Measurements from ENCODE around the gene VSIG10L.

Gene VSIG10L

DNA sequence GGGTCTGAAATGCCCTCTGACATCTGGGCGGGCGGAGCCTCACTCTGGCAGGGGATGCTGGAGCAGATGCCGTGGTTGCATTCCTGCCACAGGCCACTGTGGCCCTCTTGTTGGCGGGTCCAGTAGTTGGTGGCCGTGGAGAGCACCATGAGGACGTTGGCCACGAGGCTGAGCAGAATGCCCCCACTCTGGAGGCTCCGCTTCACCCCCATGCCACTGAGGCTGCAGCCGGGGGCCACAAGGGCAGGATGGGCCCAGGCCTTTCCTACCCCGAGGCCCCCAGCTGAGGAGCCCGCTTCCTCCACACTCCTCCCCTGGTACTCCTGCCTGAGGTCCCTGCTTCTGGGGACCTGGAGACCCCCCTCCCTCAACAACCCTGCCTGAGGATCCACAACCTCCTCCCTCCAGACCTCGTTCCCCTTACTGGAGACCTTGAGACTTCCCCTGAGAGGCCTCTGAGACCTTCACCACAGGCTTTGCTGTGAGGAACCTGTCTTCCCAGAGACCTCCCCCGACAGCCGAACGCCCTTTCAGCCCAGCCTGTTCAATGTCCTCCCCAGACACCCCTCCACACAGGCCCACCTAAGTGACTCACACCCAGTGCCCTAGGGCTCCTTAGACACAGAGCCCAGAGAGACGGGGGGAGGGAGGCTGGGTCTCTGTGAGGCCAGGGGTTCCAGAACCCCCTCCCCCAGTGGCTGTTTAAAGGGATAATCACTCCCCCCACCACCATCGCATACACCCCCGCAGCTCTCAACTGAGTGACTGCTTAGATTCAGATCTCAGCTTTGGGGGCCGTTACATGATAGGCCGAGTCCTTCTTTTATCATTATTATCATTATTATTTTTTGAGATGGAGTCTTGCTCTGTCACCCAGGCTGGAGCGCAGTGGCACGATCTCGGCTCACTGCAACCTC, 26.7 kb upstream of the VSIG10L start, which contains the start of gene CLDND2:
TSS of gene CLDND2 (minus strand) at position 638 of the 917 bp plus-strand sequence. CDS start at position 212, 426 bp downstream.
- no peaks in the 10 kb centered on the region for H3K9me3 Mint-ChIP-seq
- H3K36me3 Mint-ChIP-seq: peaks cover 92% of the 10 kb centered on the region
- peak within 1 kb of the TSS; percentile 92 for H3K4me3 Mint-ChIP-seq
- DNase-seq (ENCODE audit: low spot score in 2 of 2): peak; percentile 41 to 79
- peak; percentile 1 for ATAC-seq
- H3K27ac Mint-ChIP-seq: peak within 1 kb of the TSS; percentile 96
- H3K4me1 Mint-ChIP-seq: peaks cover 66% of the 10 kb centered on the region

DNA sequence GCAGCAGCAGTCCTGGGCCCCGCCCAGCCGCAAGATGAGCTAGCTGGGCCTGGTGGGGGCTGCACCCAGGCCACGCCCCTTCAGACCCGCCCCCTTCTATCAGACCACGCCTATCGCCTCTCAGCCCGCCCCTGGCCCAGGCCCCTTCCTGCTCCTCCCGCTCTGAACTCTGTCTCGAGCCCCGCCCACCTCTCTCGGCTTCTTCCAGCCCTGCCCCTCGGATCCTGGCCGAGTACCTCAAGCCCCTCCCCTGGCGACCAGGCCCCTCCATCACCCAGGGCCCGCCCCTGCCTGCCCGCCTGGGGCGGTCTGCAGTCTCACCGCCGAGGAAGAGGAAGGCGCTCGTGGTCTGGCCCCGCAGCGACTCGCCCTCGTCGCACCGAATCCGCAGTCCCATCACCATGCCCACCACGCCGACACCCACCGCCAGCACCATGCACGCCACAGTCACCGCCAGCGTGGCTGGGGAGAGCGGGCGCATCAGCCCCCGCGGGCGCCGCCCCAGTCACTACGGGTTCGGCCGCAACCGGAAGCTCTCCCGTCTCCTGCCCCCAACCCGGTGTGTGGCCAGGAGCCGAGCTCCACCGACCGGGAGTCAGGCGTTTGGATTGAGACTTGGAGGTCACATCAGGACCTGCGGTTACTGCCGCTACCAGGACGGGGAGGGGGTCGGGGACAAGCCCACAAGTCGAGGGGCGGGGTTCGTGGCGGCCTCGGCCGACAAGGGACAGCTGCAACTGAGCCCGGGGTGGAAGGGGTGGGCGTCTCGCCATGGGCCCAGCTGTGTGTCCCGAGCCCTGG, 25.8 kb upstream of the VSIG10L start:
- Mint-ChIP-seq H3K4me3 (peak overlapping the region; percentile 92), H3K27ac (peak overlapping the region; percentile 96), H3K9me3 (no peaks in the 10 kb centered on the region), H3K36me3 (peaks cover 95% of the 10 kb centered on the region), H3K4me1 (peaks cover 66% of the 10 kb centered on the region)
- ATAC-seq (peak; percentile 83), DNase-seq (ENCODE audit: low spot score in 2 of 2) (peak; percentile 97 to 100)

DNA sequence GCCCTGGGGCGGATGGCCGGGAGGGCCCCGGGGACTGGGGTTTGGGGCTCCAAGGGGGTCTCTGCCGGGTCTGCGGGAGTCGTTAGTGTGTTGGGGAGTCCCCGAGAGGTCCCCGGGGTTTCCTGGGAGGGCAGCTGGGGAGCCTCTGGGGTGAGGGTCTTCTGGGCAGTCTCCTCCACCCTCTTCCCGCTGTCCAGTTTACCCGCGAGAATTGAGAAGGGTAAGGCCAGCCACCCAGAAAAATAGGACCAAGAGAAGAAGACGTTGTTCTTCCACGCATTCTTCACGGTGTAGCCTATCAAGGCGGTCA, 25.3 kb upstream of the VSIG10L start:
- Mint-ChIP-seq H3K27ac (peak overlapping the region; percentile 96), H3K36me3 (peaks cover 92% of the 10 kb centered on the region), H3K9me3 (no peaks in the 10 kb centered on the region), H3K4me3 (peak overlapping the region; percentile 92), H3K4me1 (peaks cover 68% of the 10 kb centered on the region)
- peak; percentile 0 for ATAC-seq
- DNase-seq (ENCODE audit: low spot score in 2 of 2): no peak

DNA sequence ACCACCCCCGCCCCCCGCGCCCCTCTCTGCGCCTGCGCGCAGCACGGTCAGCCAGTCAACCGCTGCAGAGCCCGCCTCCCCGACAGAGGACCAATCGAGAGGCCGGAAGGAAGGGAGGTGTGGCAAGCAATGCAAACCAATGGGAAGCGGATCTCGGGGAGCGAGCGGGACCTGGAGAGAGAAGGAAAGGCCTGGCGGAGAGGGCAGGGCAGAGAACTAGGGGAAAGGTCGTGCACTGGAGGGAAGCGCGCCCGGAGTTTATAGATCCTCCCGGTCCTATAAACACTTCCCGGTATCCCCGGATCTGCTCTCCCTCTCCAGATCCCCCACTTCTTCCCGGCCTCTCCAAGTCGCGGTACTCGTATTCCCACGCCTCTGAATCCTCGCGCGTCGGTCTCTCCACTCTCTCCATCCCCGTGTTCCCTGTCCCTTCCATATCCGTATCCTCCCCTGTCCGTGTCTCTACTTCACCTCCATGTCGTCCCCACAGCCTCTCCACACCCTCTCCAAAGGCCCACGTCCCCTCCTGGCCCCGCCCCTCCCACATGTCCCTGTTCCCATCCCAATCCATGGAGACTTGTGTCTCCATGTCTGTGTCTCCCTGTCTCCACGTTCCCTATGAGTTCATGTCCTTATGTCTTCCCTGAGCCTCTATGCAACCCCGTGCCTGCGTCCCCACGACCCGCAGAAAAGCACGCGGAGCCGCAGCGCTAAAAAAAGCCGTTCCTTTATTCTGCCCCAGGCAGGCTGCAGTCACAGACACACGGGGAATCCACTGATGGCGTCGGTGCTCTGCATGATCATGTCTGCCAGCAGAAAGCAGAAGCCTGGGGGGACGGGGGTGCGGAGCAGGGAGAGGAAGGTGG, 24.7 kb upstream of the VSIG10L start:
- H3K4me1 Mint-ChIP-seq: peaks cover 73% of the 10 kb centered on the region
- H3K27ac Mint-ChIP-seq: peak overlapping the region; percentile 96
- peak; percentile 78 to 96 for DNase-seq (ENCODE audit: low spot score in 2 of 2)
- peak overlapping the region; percentile 92 for H3K4me3 Mint-ChIP-seq
- no peaks in the 10 kb centered on the region for H3K9me3 Mint-ChIP-seq
- H3K36me3 Mint-ChIP-seq: peaks cover 86% of the 10 kb centered on the region
- peak; percentile 61 for ATAC-seq

DNA sequence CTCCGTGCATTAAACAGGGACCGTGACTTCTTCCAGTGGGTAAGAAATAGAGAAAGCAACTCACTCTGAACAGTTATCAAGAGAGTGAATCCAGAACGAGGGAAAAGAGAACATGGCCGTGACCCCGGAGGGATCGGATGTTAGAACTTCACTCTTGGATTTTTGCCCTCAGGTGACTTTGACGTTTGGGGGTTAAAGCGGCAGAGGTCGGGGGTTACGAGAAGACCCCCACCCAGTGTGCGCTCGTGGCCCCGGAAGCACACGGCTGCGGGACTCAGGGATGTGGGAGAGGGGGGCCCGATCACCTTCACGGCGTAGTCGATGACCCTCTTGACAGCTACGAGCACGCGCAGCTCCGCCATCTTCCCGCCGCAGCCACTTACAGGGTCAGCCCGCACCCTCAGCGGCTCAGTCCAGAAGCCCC, 24.0 kb upstream of the VSIG10L start, which contains the start of gene ETFB:
TSS of gene ETFB (minus strand) at position 424 of the 424 bp plus-strand sequence. CDS start at position 362, 62 bp downstream.
- H3K4me3 Mint-ChIP-seq: peak within 1 kb of the TSS; percentile 92
- peak within 1 kb of the TSS; percentile 96 for H3K27ac Mint-ChIP-seq
- peaks cover 85% of the 10 kb centered on the region for H3K36me3 Mint-ChIP-seq
- DNase-seq (ENCODE audit: low spot score in 2 of 2): no peak
- no peaks in the 10 kb centered on the region for H3K9me3 Mint-ChIP-seq
- ATAC-seq: no peak
- peaks cover 68% of the 10 kb centered on the region for H3K4me1 Mint-ChIP-seq

DNA sequence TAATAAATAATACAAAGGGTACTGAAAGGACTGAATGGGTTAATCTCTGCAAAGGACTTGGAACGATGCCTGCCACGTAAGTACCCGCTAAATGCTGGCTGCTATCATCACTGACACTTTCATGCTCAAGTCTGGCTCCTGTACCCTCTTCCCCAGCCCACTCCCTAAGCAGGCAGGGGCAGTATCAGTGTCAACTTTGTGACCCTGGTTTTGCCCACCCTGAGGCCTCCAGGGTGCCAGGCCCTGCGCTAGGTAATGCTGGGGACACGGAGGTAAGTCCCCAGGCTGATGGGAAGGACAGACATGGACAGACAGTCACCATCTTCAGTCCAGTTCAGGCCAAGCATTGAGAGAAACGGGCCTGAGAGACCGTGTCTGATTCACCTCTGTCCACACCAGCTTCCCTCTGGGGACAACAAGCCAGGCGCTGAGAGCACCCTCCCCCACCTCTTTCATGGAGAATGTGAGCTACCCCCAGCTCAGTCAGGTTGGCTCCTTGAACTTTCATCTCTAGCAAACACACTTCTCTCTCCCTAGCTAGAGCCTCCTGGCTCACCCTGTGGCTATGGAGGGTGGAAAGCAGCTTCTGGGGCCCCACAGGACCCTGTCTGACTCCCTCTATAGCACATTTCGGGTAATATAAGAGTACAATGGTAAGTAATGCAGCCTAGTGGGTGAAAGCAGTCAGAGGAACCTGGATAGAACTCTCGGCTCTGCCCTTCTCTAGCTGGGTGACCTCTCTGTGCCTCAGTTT, 23.4 kb upstream of the VSIG10L start:
- peak overlapping the region; percentile 96 for H3K27ac Mint-ChIP-seq
- H3K9me3 Mint-ChIP-seq: no peaks in the 10 kb centered on the region
- DNase-seq (ENCODE audit: low spot score in 2 of 2): no peak
- peaks cover 83% of the 10 kb centered on the region for H3K36me3 Mint-ChIP-seq
- peak overlapping the region; percentile 92 for H3K4me3 Mint-ChIP-seq
- peaks cover 62% of the 10 kb centered on the region for H3K4me1 Mint-ChIP-seq
- ATAC-seq: no peak

DNA sequence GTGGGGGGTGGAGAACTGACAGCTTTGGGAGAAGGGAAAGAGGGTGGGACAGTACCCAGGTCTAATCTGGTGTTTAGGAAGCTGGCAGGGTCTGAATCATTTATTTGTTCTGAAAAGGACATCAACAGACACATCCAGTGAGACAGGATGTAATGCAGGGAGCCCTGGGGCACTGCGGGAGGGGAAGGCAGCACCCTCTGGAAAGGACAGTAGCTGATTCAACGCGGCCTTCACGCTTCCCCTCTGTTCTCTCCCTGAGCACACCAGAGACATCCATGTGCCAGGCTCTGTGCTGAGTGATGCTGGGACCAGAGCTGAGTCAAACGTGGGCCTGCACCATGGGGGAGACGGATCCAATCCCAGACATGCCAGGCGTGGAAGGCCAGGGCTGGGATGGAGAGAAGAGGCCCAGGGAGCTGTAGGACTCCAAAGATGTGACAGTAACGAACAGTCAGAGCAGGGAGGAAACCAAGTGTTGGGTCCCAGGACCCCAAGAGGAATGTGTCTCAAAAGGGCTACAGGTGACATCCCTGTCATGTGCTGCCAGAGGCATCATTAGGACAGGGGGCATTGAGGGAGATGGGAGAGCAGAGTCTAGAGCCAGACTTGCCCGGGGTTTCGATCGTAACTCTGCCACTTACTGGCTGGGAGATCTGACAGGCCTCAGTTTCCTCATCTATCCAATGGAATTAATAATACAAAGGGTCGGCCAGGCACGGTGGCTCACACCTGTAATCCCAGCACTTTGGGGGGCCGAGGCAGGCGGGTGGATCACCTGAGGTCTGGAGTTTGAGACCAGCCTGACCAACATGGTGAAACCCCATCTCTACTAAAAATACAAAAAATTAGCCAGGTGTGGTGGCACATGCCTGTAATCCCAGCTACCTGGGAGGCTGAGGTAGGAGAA, 22.5 kb upstream of the VSIG10L start:
- Mint-ChIP-seq H3K36me3 (peaks cover 76% of the 10 kb centered on the region), H3K4me1 (peaks cover 56% of the 10 kb centered on the region), H3K4me3 (peak overlapping the region; percentile 92), H3K27ac (peak overlapping the region; percentile 92), H3K9me3 (no peaks in the 10 kb centered on the region)
- DNase-seq (ENCODE audit: low spot score in 2 of 2) (no peak), ATAC-seq (no peak)

DNA sequence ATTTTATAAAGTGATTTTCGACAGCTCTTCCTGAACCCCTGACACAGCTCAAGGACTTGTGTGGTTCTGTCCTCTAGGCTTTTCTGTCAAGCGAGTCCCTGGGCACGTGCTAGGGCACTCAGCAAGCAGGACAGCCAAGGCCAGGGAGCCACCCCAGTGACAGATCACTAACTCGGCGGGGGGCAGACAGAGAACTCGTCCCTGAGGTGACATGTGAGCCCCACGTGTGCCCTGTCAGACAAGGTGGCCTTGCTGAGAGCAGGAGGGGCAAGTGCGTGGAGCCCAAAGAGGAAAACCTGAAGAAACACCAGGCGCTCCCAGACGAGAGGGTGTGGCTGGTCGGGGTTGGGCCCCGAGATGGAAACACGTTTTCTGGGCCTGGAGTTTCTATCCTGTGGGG, 19.3 kb upstream of the VSIG10L start:
- no peak overlapping the region for H3K4me3 Mint-ChIP-seq
- DNase-seq (ENCODE audit: low spot score in 2 of 2): no peak

DNA sequence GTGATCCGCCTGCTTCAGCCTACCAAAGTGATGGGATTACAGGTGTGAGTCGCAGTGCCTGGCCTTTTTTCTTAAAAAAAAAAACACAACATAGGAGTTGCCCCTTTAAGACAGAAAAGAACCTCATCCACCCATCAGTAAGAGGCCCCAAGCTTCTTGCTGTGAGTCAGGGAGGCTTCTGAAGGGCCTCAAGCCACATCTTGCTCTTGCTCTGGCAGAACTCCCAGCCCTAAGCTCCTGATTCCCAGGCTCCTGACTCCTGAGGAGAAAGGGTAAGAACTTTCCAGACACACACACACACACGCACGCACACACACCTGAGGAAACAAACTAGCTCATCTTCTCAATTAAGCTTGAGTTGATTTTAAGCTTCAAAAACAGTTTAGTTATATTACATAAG, 17.4 kb upstream of the VSIG10L start:
- H3K4me3 Mint-ChIP-seq: no peak overlapping the region
- peak overlapping the region; percentile 39 for H3K27ac Mint-ChIP-seq
- ATAC-seq: no peak
- peaks cover 36% of the 10 kb centered on the region for H3K36me3 Mint-ChIP-seq
- DNase-seq (ENCODE audit: low spot score in 2 of 2): no peak
- peaks cover 47% of the 10 kb centered on the region for H3K4me1 Mint-ChIP-seq
- H3K9me3 Mint-ChIP-seq: no peaks in the 10 kb centered on the region

More for the DNA sequence above, 19.3 kb upstream of the VSIG10L start:
- ATAC-seq: no peak
- Mint-ChIP-seq H3K27ac (no peak overlapping the region), H3K36me3 (peaks cover 51% of the 10 kb centered on the region), H3K4me1 (peaks cover 53% of the 10 kb centered on the region), H3K9me3 (no peaks in the 10 kb centered on the region)

DNA sequence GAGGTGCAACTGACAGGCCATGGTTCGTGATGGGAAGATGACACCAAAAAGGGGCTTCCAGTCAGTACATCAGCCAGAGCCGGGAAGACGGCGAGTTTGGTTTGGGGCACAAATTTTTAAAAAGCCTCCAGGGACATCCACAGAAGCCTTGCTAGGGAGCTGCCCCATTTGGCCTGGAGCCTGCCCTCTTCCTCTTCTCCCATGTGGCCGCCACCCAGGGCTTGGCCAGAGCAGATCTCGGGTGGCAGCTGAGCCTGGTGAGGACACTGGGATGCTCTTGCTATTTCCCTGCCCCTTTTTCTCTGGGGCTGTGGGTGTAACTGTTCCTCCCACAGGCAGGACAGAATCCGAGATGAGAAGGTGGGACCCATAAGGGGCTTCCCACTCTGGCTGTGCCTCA, 16.0 kb upstream of the VSIG10L start:
- Mint-ChIP-seq H3K4me1 (peaks cover 34% of the 10 kb centered on the region), H3K9me3 (no peaks in the 10 kb centered on the region), H3K4me3 (no peak overlapping the region), H3K36me3 (peaks cover 30% of the 10 kb centered on the region), H3K27ac (no peak overlapping the region)
- DNase-seq (ENCODE audit: low spot score in 2 of 2): no peak
- no peak for ATAC-seq

DNA sequence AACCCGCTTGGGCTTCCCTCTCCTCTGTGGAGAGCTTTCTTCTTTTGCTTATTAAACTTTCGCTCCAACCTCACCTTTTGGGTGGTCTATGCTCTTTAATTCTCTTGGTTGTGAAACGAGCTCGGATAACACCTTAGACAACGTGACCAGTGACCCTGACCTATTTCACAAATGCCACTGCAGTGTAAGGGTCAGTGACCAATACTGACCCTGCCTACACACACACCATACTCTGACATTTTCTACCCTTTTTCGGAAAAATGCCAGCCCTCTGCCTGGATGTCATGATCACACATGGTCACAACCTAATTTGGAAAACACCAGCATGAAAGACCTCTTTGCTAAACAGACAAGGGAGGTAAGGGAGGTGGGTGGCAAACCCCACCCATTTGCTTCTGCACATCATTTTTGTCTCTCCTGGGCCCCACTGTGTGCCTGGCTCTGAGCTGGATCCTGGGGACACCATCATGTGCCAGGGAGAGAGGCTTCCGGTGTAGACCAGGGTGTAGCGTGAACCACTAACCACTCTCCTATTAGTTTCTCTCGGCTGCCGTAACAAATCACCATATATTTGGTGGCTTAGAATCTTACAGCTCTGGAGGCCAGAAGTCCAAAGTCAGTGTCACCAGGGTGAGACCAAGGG, 14.3 kb upstream of the VSIG10L start:
- H3K4me1 Mint-ChIP-seq: peaks cover 34% of the 10 kb centered on the region
- ATAC-seq: no peak
- H3K27ac Mint-ChIP-seq: no peak overlapping the region
- DNase-seq (ENCODE audit: low spot score in 2 of 2): no peak
- no peak overlapping the region for H3K4me3 Mint-ChIP-seq
- H3K9me3 Mint-ChIP-seq: no peaks in the 10 kb centered on the region
- peaks cover 37% of the 10 kb centered on the region for H3K36me3 Mint-ChIP-seq

DNA sequence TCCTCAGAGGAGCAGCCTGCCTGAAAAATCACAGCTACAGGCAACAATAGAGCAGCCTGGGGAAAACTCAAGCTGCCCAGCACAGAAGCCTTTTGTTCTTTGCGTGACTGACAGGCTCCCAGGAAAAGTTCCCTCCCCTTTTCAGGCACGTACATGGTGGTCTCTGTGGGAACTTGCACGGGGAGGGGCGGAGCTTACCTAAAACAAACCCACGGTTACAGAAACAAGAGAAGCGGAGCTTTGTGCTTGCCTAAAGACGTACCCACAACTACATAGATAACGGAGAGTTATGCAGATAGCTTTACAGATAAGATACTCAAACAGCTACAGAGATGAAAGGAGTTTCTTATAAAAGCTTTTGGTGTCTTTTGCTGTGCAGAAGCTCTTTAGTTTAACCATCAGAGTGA, 12.8 kb upstream of the VSIG10L start:
- ATAC-seq (peak; percentile 11), DNase-seq (ENCODE audit: low spot score in 2 of 2) (no peak)
- H3K4me3 Mint-ChIP-seq: no peak overlapping the region
- peak overlapping the region; percentile 72 for H3K27ac Mint-ChIP-seq
- H3K4me1 Mint-ChIP-seq: peaks cover 34% of the 10 kb centered on the region
- no peaks in the 10 kb centered on the region for H3K9me3 Mint-ChIP-seq
- H3K36me3 Mint-ChIP-seq: peaks cover 46% of the 10 kb centered on the region

DNA sequence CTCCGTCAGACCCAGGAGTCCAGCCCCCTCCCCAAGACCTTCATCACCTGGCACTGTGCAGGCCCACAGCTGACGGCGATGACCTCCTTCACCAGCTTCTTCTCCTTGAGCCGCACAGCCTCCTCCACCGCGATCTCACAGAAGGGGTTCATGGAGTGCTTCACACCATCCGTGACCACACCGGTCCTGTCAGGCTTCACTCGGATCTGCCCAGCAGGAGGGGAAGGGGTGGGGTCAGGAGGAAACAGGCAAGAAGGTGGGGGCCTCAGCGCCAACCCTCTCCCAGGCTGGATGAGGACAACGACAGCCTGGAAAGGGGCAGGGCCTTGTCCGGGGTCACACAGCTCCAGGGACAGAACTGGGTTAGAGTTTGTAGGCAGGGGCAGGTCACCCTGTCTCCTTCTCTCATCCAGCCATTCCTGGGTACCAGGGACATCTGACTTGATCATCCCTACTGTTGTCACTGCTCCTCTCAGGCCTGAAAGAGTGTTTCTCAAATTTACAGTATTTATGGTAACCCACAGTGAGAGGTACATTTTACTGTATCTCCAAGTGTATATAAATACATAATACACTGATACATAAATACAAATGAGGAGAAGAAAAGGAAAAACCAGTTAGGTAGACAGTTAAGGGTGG, 12.3 kb upstream of the VSIG10L start:
- no peaks in the 10 kb centered on the region for H3K9me3 Mint-ChIP-seq
- peaks cover 46% of the 10 kb centered on the region for H3K36me3 Mint-ChIP-seq
- no peak overlapping the region for H3K4me3 Mint-ChIP-seq
- H3K4me1 Mint-ChIP-seq: peaks cover 34% of the 10 kb centered on the region
- ATAC-seq (no peak), DNase-seq (ENCODE audit: low spot score in 2 of 2) (no peak)
- peak overlapping the region; percentile 72 for H3K27ac Mint-ChIP-seq

Measured in stimulated activated effector memory CD8-positive, alpha-beta T cell treated with anti-CD3 and anti-CD28 coated beads, Interleukin-12 subunit alpha, Interleukin-12 subunit beta, amount 100 ng/mL, for 72 hours (primary cell).